Small intestine (tissue), 7 donors: Measurements from ENCODE around the gene CEP68. TPM values are rescaled to one million over a fixed set of nuclear protein-coding genes. Genes with fewer than 3 reads are reported as not detected.
A peak's percentile ranks its signal among the peaks of the same experiment; 100 is the strongest.

Experiments
- DNase-seq, 2 donors: peaks; one replicate each; pipeline versions ENCODE4 v3.0.0 to v3.0.0-alpha.2; 2013
- FAIRE-seq: peaks from 2 replicates; lab custom pipeline; 2012; peaks lifted over from hg19 to GRCh38; lab: Jason Lieb, UNC
- H3K27ac ChIP-seq, 3 donors: one replicate each; pipeline ENCODE4 v1.5.1; 2013; ENCODE audit warnings: low read length in 2 of 3, mild to moderate bottlenecking in 2 of 3, control low read depth in 1 of 3, inconsistent platforms in 1 of 3, low read depth in 1 of 3, moderate library complexity in 1 of 3
- H3K27me3 ChIP-seq, 3 donors: one replicate each; pipeline ENCODE4 v1.6.1; 2013; ENCODE audit warnings: low read length in 3 of 3, inconsistent platforms in 1 of 3; ENCODE audit not compliant: control insufficient read depth in 3 of 3, insufficient read depth in 3 of 3
- H3K36me3 ChIP-seq, 3 donors: one replicate each; pipeline ENCODE4 v1.6.1; 2013; ENCODE audit warnings: low read length in 3 of 3, inconsistent platforms in 1 of 3, low read depth in 1 of 3, mild to moderate bottlenecking in 1 of 3, moderate library complexity in 1 of 3; ENCODE audit not compliant: control insufficient read depth in 3 of 3, insufficient read depth in 2 of 3
- H3K4me1 ChIP-seq, 3 donors: one replicate each; pipeline ENCODE4 v1.6.1; 2013; ENCODE audit warnings: low read length in 2 of 3, inconsistent platforms in 1 of 3, low read depth in 1 of 3, mild to moderate bottlenecking in 1 of 3, moderate library complexity in 1 of 3; ENCODE audit not compliant: control insufficient read depth in 3 of 3, insufficient read depth in 2 of 3
- H3K4me3 ChIP-seq, 3 donors: one replicate each; pipeline ENCODE4 v1.5.1; 2013; ENCODE audit warnings: low read length in 3 of 3, control low read depth in 1 of 3, inconsistent platforms in 1 of 3, low read depth in 1 of 3, mild to moderate bottlenecking in 1 of 3, moderate library complexity in 1 of 3
- H3K9me3 ChIP-seq, 2 donors: one replicate each; pipeline ENCODE4 v1.6.1; 2013; ENCODE audit warnings: low read depth in 1 of 2, low read length in 1 of 2; ENCODE audit not compliant: control insufficient read depth in 2 of 2, insufficient read depth in 1 of 2
- WGBS, 3 donors: extraction: QIAGEN DNeasy Blood & Tissue Kit; methylation state at CpG; one replicate each; pipeline ENCODE4 v1.1.7; 2013; 5-methylcytosine and 5-hydroxymethylcytosine counted together
- polyA plus RNA-seq, 4 donors: library from polyadenylated mRNA; stranded (reverse) in 3 of 4; unstranded in 1 of 4; fragments of 200-250 nt in 3 of 4; fragments of 120-200 nt in 1 of 4; gene quantifications; one replicate each; pipeline versions ENCODE4 v1.2.1 to v1.2.3, GENCODE V29; 2013
- donor health status: healthy with polysubstance abuse.
- donor health status: control.
- donor health status: control.
- donor health status: Bipolar disorder and iron deficiency.
- donor health status: healthy.

Gene CEP68
- polyA plus RNA-seq, 4 donors, result 0.89 to 9.5 (median 4.7) TPM

- no peak for FAIRE-seq
- no peaks in the 10 kb centered on the region for H3K27me3 ChIP-seq
- H3K4me1 ChIP-seq, result peaks cover 0 to 12% (median 5%) of the 10 kb centered on the region in 3 donors
- H3K9me3 ChIP-seq, result no peaks in the 10 kb centered on the region
- H3K36me3 ChIP-seq, result peaks cover 3 to 70% (median 13%) of the 10 kb centered on the region in 3 donors
- no peak overlapping the region for H3K27ac ChIP-seq
- no peak for DNase-seq
- H3K4me3 ChIP-seq, result no peak overlapping the region
- WGBS, 3 donors, result 95 to 98% (median 96%) methylated on average over 7 of the region's 7 CpGs
These were observed 21.7 kb downstream of the CEP68 start for GRCh38 chr2:65077898-65078297.

DNA sequence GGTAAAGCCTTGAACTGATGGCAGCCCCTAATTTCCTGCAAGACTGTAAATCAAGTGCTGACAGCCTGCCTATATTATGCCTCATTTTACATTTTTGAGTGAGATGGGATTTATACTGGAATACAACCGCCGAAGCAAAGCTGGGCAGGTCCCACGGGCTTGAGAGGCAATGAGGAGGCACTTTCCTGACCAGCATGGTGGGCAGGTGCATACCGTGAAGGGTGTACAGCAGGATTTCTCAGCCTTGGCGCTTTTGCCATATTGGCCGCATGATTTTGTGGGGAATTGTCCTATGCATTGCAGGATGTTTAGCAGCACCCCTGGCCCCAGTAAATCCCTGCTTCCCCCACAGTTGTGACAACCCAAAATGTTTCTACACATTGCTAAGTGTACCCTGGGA is 22.8 kb downstream of the CEP68 start:
- H3K27me3 ChIP-seq, result no peaks in the 10 kb centered on the region
- H3K4me1 ChIP-seq, result peaks cover 0 to 12% (median 5%) of the 10 kb centered on the region in 3 donors
- peaks cover 10 to 67% (median 21%) of the 10 kb centered on the region in 3 donors for H3K36me3 ChIP-seq
- no peaks in the 10 kb centered on the region for H3K9me3 ChIP-seq
- WGBS, 3 donors, result 94 to 97% (median 96%) methylated on average over 6 of the region's 6 CpGs
- FAIRE-seq (no peak), DNase-seq (no peak)
- H3K4me3 ChIP-seq, result no peak overlapping the region
- no peak overlapping the region for H3K27ac ChIP-seq

DNA sequence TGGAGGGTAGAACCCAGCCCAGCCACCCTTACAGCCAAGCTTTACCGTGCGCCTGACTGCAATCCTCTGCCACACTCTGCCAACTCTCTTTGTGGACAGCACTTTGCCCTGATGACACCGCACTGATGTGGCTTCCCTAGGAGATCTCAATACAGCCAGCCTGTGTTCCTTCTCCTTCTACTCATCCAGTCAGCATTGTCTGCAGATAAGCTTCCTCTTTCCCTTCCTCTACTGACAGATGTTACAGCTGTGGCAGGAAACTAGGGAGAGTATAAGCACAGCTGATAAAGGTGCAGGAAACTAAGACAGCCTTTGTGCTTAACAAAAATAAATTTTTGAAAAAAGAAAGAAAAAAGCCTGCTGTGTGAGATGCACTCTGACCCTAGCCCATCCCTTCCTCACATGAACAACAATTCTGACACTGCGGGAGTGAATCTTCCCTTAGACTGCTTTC is 25.0 kb downstream of the CEP68 start:
- H3K27me3 ChIP-seq, result no peaks in the 10 kb centered on the region
- no peaks in the 10 kb centered on the region for H3K9me3 ChIP-seq
- no peak for DNase-seq
- no peak for FAIRE-seq
- peaks cover 0 to 4% (median 0%) of the 10 kb centered on the region in 3 donors for H3K4me1 ChIP-seq
- H3K36me3 ChIP-seq, result peaks cover 10 to 62% (median 27%) of the 10 kb centered on the region in 3 donors
- WGBS, 3 donors, result 76 to 80% (median 78%) methylated on average over 4 of the region's 4 CpGs
- no peak overlapping the region for H3K27ac ChIP-seq
- no peak overlapping the region for H3K4me3 ChIP-seq

DNA sequence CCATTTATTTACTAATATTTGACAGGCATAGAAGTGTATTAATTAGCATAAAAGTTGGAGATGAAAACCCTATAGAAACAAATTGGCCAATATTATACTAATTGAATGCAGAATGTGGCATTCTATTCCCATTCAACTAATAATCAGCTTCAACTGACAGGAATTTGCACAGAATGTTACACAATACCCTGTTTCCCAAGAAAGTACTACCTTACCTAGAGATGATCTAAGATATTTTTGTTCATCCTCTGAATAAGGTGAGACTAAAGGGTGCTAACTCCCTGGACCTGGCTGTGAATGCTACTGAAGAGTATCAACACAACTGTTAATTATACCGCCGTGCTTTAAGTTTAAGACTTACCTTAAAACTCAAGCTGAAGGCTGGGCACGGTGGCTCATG is 28.9 kb downstream of the CEP68 start:
- DNase-seq (no peak), FAIRE-seq (no peak)
- Histone ChIP-seq H3K4me3 (no peak overlapping the region), H3K9me3 (no peaks in the 10 kb centered on the region), H3K36me3 (peaks cover 14 to 47% (median 35%) of the 10 kb centered on the region in 3 donors), H3K27me3 (no peaks in the 10 kb centered on the region), H3K4me1 (no peaks in the 10 kb centered on the region), H3K27ac (no peak overlapping the region)
- WGBS, 3 donors, result 95 to 98% (median 97%) methylated on average over 3 of the region's 3 CpGs

DNA sequence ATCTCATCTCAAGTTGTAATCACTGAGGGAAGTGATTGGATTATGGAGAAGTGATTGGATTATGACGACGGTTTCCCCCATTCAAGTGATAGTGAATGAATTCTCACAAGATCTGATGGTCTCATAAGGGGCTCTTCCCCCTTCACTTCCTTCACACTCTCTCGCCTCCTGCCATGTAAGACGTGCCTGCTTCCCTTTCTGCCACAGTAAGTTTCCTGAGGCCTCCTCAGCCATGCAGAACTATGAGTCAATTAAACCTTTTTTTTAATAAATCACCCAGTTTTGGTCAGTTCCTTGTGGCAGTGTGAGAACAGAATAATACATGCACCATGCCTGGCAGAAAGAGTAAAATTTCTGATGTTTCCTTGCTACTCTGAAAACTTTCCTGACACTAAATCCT is 36.6 kb downstream of the CEP68 start:
- DNase-seq, result no peak
- Histone ChIP-seq H3K4me1 (no peaks in the 10 kb centered on the region), H3K36me3 (peaks cover 15 to 46% (median 19%) of the 10 kb centered on the region in 3 donors), H3K27ac (no peak overlapping the region), H3K27me3 (no peaks in the 10 kb centered on the region), H3K4me3 (no peak overlapping the region), H3K9me3 (no peaks in the 10 kb centered on the region)
- WGBS, 3 donors, result 88 to 96% (median 88%) methylated on average over 4 of the region's 4 CpGs
- FAIRE-seq, result no peak

- Histone ChIP-seq H3K9me3 (no peaks in the 10 kb centered on the region), H3K4me1 (no peaks in the 10 kb centered on the region), H3K4me3 (no peak overlapping the region), H3K27me3 (no peaks in the 10 kb centered on the region), H3K36me3 (peaks cover 15 to 46% (median 19%) of the 10 kb centered on the region in 3 donors), H3K27ac (no peak overlapping the region)
- FAIRE-seq (no peak), DNase-seq (peak in 1 of 2 donors; percentile 27)
These were observed 37.0 kb downstream of the CEP68 start for GRCh38 chr2:65093211-65093610.

GRCh38 chr2:65096948-65097347 is 40.7 kb downstream of the CEP68 start:
- 83 to 100% (median 100%) methylated on average over 1 of the region's 1 CpG for WGBS, 3 donors
- H3K27ac ChIP-seq, result no peak overlapping the region
- DNase-seq, result no peak

DNA sequence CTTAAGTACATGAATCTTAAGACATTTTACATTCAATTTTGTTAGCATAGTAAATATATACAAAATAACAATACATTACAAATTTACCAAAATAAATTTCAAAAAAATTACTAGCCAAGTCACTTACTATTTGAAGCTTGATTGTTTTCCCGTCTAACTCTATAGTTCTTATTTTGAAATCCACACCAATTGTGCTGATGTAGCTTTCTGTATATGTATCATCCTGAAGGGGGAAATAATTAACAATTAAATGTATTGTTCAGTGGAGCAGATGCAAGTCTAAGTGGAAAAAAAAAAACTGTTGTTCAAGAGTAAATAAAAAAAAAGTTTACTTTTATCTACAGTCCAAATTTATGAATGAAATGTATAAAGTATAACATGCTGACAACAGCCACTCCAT is 41.6 kb downstream of the CEP68 start:
- Histone ChIP-seq H3K36me3 (peaks cover 6 to 48% (median 15%) of the 10 kb centered on the region in 3 donors), H3K9me3 (no peaks in the 10 kb centered on the region), H3K4me3 (no peak overlapping the region), H3K27ac (no peak overlapping the region), H3K4me1 (no peaks in the 10 kb centered on the region), H3K27me3 (no peaks in the 10 kb centered on the region)
- DNase-seq, result no peak
- 46 to 53% (median 49%) methylated on average over 1 of the region's 1 CpG for WGBS, 3 donors
- FAIRE-seq, result no peak

More at GRCh38 chr2:65096948-65097347, 40.7 kb downstream of the CEP68 start:
- Histone ChIP-seq H3K4me1 (no peaks in the 10 kb centered on the region), H3K4me3 (no peak overlapping the region), H3K27me3 (no peaks in the 10 kb centered on the region), H3K36me3 (peaks cover 6 to 49% (median 20%) of the 10 kb centered on the region in 3 donors), H3K9me3 (no peaks in the 10 kb centered on the region)
- no peak for FAIRE-seq

DNA sequence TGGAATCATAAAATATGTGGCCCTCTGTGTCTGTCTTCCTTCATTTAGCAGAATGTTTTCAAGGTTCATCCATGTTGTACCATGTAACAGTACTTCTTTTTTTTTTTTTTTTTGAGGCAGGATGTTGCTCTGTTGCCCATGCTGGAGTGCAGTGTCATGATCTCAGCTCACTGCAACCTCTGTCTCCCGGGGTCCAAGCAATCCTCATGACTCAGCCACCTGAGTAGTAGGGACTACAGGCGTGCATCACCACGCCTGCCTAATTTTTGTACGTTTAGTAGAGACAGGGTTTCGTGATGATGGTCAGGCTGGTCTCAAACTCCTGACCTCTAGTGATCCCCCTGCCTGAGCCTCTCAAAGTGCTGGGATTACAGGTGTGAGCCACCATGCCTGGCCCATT is 42.5 kb downstream of the CEP68 start:
- Histone ChIP-seq H3K4me3 (no peak overlapping the region), H3K27me3 (no peaks in the 10 kb centered on the region), H3K4me1 (no peaks in the 10 kb centered on the region), H3K9me3 (no peaks in the 10 kb centered on the region), H3K36me3 (peaks cover 9 to 49% (median 15%) of the 10 kb centered on the region in 3 donors), H3K27ac (no peak overlapping the region)
- WGBS, 3 donors, result 87 to 90% (median 88%) methylated on average over 5 of the region's 5 CpGs
- FAIRE-seq, result no peak
- DNase-seq, result no peak
